ENCODE measurements around the gene MAML3.

DNA sequence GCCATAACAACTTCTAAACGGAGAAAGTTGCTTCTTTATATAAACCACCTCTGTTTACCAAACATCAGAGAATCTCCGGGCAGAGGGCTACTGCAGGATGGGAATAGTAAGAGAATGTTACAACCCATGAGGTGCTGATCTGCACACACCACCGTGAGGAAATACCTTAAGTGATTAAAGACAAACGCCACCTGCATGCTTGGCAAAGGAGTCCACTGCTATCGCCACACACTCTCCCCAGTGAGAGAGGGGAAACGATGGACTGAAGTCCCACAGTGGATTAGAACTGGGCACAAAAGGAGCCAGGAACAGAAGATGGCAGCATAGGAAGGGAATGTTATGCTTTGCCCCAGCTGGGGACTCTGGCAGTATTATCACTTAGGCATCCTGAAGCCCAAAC, 15.6 kb downstream of the MAML3 start:
- TF ChIP-seq CTCF (IDR thresholded peaks at IDR 0.05 in 8 of 11, conservative IDR thresholded peaks at IDR 0.05 in 3 of 11) (no peak), POLR2A (IDR thresholded peaks at IDR 0.05) (no peak), POLR2AphosphoS5 (IDR thresholded peaks at IDR 0.05) (no peak)

Measured in spleen (tissue), 7 donors.